Prostate gland (tissue), 2 donors: ENCODE results near the gene RYR3. TPM values are rescaled to one million over a fixed set of nuclear protein-coding genes. Genes with fewer than 3 reads are reported as not detected.

Experiments used
- DNase-seq: peaks from one replicate; pipeline ENCODE4 v3.0.0-alpha.2; 2019; ENCODE audit warnings: low spot score
- H3K27ac ChIP-seq, 2 donors: fragments of 200-600 bp; sonication (generic); 2 replicates each; pipeline ENCODE4 v1.5.1; 2017 to 2019
- H3K27me3 ChIP-seq: fragments of 200-600 bp; sonication (generic); replicated peaks from 2 replicates; pipeline ENCODE4 v1.5.1; 2019; ENCODE audit not compliant: insufficient read depth
- H3K36me3 ChIP-seq, 2 donors: fragments of 200-600 bp; sonication (generic); 1 replicate in 1 of 2; 2 replicates in 1 of 2; pipeline versions ENCODE4 v1.5.1 to v1.8.1; 2017 to 2019
- H3K4me1 ChIP-seq: fragments of 200-600 bp; sonication (generic); replicated peaks from 2 replicates; pipeline ENCODE4 v1.5.1; 2019
- H3K4me3 ChIP-seq, 2 donors: fragments of 200-600 bp; sonication (generic); 2 replicates each; pipeline ENCODE4 v1.5.1; 2017 to 2019
- H3K9me3 ChIP-seq: fragments of 200-600 bp; sonication (generic); 2 replicates; pipeline ENCODE4 v1.5.1; 2017
- POLR2A ChIP-seq: fragments of 450-650 bp; IDR thresholded peaks from one replicate; pipeline ENCODE4 v1.6.1; 2016; ENCODE audit warnings: antibody characterized with exemption, mild to moderate bottlenecking
- POLR2AphosphoS5 ChIP-seq: sonication (generic); formaldehyde crosslinking; IDR thresholded peaks from one replicate; pipeline ENCODE4 v1.6.1; 2017; ENCODE audit warnings: antibody characterized with exemption
- WGBS: methylation state at CpG from one replicate; pipeline ENCODE4 v1.1.5; 2018; 5-methylcytosine and 5-hydroxymethylcytosine counted together
- intact Hi-C: fragments of 100-400 bp; cut with DNase I; formaldehyde crosslinking; loops from one replicate; pipeline ENCODE4 v1.14.2; 2022
- total RNA-seq, 2 donors: library from RNA; depleted of rRNA; stranded (reverse); fragments of >200 nt; gene quantifications; one replicate each; pipeline ENCODE4 v1.1.0, GENCODE V29; 2016
- TF ChIP-seq, protein P1 (sequence below), 4 experiments: fragments of 200-600 bp in 2 of 4; fragments of 450-650 bp in 2 of 4; sonication (generic) in 2 of 4; IDR thresholded peaks; 1 replicate in 3 of 4; 2 replicates in 1 of 4; pipeline ENCODE4 v1.5.1; 2016 to 2019; ENCODE audit warnings: antibody characterized with exemption in 4 of 4, mild to moderate bottlenecking in 2 of 4, moderate library complexity in 2 of 4

RYR3 gene
- total RNA-seq, 2 donors from 2014 or later: 0.41 to 2.3 TPM

DNA sequence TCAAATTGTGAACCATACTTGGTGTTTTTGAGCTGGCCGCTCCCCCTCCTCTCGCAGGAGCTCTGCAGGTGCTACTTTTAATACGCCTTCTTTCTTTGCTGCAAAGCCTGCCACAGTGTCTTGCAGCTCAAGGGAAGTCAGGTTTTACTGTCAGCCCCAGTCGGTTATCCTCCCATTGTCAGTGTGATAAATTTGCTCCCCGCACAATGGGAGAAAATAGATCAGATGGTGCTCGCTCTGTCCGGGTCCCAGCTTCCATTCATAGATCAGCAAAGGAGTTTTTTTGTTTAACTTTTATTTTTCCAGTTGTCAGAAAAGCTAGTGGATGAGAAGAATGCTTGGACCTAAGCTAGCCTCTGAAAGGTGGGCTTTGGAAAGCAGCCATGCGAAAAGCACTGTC lies 207.7 kb downstream of the RYR3 start:
- no peak for DNase-seq
- no peaks in the 10 kb centered on the region for H3K4me1 ChIP-seq
- 72% methylated on average over 8 of the region's 8 CpGs for WGBS
- no peaks in the 10 kb centered on the region for H3K36me3 ChIP-seq
- no peaks in the 10 kb centered on the region for H3K27me3 ChIP-seq
- intact Hi-C loops: no loop called here
- no peaks in the 10 kb centered on the region for H3K9me3 ChIP-seq
- no peak overlapping the region for H3K4me3 ChIP-seq
- TF ChIP-seq POLR2A: no peak
- TF ChIP-seq POLR2AphosphoS5: no peak
- TF ChIP-seq, protein P1, sequence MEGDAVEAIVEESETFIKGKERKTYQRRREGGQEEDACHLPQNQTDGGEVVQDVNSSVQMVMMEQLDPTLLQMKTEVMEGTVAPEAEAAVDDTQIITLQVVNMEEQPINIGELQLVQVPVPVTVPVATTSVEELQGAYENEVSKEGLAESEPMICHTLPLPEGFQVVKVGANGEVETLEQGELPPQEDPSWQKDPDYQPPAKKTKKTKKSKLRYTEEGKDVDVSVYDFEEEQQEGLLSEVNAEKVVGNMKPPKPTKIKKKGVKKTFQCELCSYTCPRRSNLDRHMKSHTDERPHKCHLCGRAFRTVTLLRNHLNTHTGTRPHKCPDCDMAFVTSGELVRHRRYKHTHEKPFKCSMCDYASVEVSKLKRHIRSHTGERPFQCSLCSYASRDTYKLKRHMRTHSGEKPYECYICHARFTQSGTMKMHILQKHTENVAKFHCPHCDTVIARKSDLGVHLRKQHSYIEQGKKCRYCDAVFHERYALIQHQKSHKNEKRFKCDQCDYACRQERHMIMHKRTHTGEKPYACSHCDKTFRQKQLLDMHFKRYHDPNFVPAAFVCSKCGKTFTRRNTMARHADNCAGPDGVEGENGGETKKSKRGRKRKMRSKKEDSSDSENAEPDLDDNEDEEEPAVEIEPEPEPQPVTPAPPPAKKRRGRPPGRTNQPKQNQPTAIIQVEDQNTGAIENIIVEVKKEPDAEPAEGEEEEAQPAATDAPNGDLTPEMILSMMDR (IDR thresholded peaks at IDR 0.05): no peak
- no peak overlapping the region for H3K27ac ChIP-seq

DNA sequence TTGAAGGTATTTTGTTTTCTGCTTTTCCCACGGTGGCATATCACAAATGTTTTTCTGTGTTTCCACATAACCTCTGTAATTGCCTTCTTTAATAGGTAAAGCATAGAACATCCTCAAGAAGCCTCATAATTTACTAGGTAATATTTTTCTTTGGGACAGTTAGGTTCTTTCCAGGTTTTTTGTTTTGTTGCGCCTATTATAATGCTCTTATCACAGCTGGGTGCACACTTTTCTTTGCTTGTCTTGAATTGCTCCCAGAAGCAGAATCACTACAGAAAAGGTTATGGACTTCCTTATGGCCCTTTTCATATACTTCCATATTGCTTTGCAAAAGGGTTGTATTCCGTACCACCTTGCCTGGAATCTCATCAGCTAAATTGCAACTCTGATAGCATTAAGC lies 213.5 kb downstream of the RYR3 start:
- Histone ChIP-seq H3K4me3 (no peak overlapping the region), H3K27me3 (no peaks in the 10 kb centered on the region), H3K4me1 (no peaks in the 10 kb centered on the region), H3K9me3 (no peaks in the 10 kb centered on the region), H3K36me3 (no peaks in the 10 kb centered on the region), H3K27ac (no peak overlapping the region)
- intact Hi-C loops: no loop called here
- DNase-seq: no peak
- WGBS: 91% methylated on average over 3 of the region's 3 CpGs
- TF ChIP-seq, protein P1 (IDR thresholded peaks at IDR 0.05): no peak
- TF ChIP-seq POLR2AphosphoS5 (no peak), POLR2A (no peak)

DNA sequence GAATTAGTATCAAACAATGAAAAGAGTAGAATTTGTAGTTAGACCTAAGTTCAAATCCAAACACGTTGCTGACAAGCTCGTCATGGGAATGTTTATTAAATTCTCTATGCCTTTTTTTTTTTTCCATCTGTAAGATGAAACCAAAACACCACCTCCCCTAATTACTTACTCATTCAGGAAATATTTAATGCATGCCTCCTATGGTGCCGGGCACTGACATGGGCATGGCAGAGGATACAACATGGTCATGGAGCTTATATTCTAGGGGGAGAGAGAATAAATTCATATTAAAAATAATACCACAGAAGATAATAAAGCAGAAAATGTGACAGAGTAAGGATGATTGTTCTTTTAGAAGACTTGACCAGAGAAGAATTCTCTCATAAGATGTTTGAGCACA lies 215.8 kb downstream of the RYR3 start:
- Histone ChIP-seq H3K36me3 (no peaks in the 10 kb centered on the region), H3K27ac (no peak overlapping the region), H3K4me1 (no peaks in the 10 kb centered on the region), H3K4me3 (no peak overlapping the region), H3K9me3 (no peaks in the 10 kb centered on the region), H3K27me3 (no peaks in the 10 kb centered on the region)
- TF ChIP-seq POLR2A: no peak
- TF ChIP-seq, protein P1 (IDR thresholded peaks at IDR 0.05): no peak
- no peak for TF ChIP-seq POLR2AphosphoS5
- WGBS: 76% methylated on average over 3 of the region's 3 CpGs
- no peak for DNase-seq
- intact Hi-C loops: no loop called here

DNA sequence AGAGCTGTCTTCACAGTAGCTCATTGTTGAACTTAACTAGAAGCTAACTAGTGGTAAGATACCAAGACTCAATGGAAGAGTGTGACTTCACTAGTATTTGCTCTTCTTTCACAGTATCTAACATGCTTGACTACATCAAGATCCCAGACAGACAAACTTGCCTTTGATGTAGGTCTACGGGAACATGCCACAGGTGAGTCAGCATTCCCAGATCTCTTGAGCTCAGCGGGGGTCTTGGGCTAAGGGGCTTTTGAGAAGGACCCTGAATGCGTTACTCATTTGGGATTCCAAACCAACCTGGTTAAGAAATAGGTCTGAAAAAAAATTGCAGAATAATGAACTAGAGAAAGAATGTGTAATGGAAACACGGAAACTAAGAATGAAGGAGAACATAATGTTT lies 222.4 kb downstream of the RYR3 start:
- WGBS: 85% methylated on average over 4 of the region's 4 CpGs
- H3K27ac ChIP-seq: no peak overlapping the region
- H3K4me1 ChIP-seq: no peaks in the 10 kb centered on the region
- TF ChIP-seq POLR2AphosphoS5 (no peak), POLR2A (no peak)
- TF ChIP-seq, protein P1 (IDR thresholded peaks at IDR 0.05): no peak
- no peaks in the 10 kb centered on the region for H3K27me3 ChIP-seq
- no peak overlapping the region for H3K4me3 ChIP-seq
- H3K9me3 ChIP-seq: no peaks in the 10 kb centered on the region
- no peaks in the 10 kb centered on the region for H3K36me3 ChIP-seq
- DNase-seq: no peak
- intact Hi-C loops: no loop called here

DNA sequence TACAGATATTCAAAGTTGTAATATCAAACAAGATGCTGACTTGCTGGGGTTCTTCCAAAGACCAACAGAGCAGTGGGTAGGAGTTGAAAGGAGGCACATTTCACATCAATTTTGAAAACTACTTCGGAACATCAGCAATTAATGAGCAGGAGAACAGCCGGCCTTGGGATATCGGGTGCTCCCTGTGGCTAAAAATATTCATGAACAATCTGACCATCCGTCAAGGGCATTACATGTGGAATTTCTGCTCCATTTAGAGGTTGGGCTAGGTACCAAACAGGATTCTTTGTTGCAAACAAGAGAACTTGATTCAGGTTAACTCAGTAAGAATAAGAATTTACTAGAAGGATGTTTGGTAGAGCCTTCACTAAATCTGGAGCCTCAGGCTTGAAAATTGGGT lies 223.9 kb downstream of the RYR3 start:
- no peak overlapping the region for H3K27ac ChIP-seq
- 88% methylated on average over 4 of the region's 4 CpGs for WGBS

More for the DNA sequence above, 223.9 kb downstream of the RYR3 start:
- no peaks in the 10 kb centered on the region for H3K4me1 ChIP-seq
- H3K9me3 ChIP-seq: no peaks in the 10 kb centered on the region
- TF ChIP-seq POLR2AphosphoS5: no peak
- TF ChIP-seq, protein P1 (IDR thresholded peaks at IDR 0.05): no peak
- TF ChIP-seq POLR2A: no peak
- intact Hi-C loops: no loop called here
- H3K4me3 ChIP-seq: no peak overlapping the region
- DNase-seq: no peak
- no peaks in the 10 kb centered on the region for H3K27me3 ChIP-seq
- H3K36me3 ChIP-seq: no peaks in the 10 kb centered on the region
